HEK293 (cell line): ENCODE results near the gene TRPM8.

Experiments
- TRIM28 ChIP-seq: IDR thresholded peaks from 2 replicates; pipeline ENCODE4 v1.6.1; 2011; ENCODE audit warnings: low read length, control low read depth, borderline replicate concordance
- ZNF121 ChIP-seq: fragments of 450-650 bp; formaldehyde crosslinking; IDR thresholded peaks from 2 replicates; pipeline ENCODE4 v1.5.1; 2016; ENCODE audit warnings: missing biosample characterization, missing genetic modification characterization
- ZNF311 ChIP-seq: fragments of 450-650 bp; formaldehyde crosslinking; IDR thresholded peaks from 2 replicates; pipeline ENCODE4 v1.5.1; 2017; ENCODE audit warnings: missing biosample characterization, missing genetic modification characterization, borderline replicate concordance
- ZNF529 ChIP-seq: fragments of 450-650 bp; formaldehyde crosslinking; IDR thresholded peaks from 2 replicates; pipeline ENCODE4 v1.5.1; 2017; ENCODE audit warnings: missing genetic modification characterization, missing biosample characterization; ENCODE audit not compliant: insufficient replicate concordance
- TF ChIP-seq, protein P1 (sequence below): fragments of 450-650 bp; formaldehyde crosslinking; IDR thresholded peaks from 2 replicates; pipeline ENCODE4 v1.5.1; 2016; ENCODE audit warnings: missing biosample characterization, missing genetic modification characterization
- TF ChIP-seq, protein P2 (sequence below): fragments of 450-650 bp; formaldehyde crosslinking; IDR thresholded peaks from 2 replicates; pipeline ENCODE4 v1.5.1; 2017; ENCODE audit warnings: missing biosample characterization, missing genetic modification characterization

DNA sequence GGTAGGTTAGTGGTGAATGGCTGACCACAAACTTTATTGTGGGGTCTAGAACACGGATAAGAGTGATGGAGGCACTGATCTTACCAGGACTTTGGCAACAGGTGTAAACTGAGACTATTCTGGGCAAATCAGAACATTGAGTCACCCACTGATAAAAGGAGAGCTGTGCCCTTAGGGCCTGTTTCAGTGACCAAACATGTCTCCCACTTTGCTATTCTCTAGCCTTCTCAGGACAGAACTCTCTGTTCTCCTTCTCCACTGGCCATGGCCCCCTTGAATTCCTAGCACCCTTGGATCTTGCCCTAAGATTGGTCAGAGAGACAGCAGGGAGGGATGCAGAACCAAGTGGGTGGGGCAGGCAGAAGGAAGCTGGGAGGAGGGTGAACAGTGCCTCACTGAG, 18.3 kb downstream of the TRPM8 start:
- TF ChIP-seq, protein P1, sequence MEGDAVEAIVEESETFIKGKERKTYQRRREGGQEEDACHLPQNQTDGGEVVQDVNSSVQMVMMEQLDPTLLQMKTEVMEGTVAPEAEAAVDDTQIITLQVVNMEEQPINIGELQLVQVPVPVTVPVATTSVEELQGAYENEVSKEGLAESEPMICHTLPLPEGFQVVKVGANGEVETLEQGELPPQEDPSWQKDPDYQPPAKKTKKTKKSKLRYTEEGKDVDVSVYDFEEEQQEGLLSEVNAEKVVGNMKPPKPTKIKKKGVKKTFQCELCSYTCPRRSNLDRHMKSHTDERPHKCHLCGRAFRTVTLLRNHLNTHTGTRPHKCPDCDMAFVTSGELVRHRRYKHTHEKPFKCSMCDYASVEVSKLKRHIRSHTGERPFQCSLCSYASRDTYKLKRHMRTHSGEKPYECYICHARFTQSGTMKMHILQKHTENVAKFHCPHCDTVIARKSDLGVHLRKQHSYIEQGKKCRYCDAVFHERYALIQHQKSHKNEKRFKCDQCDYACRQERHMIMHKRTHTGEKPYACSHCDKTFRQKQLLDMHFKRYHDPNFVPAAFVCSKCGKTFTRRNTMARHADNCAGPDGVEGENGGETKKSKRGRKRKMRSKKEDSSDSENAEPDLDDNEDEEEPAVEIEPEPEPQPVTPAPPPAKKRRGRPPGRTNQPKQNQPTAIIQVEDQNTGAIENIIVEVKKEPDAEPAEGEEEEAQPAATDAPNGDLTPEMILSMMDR (tag by site-specific recombination), result no peak
- TF ChIP-seq, protein P2, sequence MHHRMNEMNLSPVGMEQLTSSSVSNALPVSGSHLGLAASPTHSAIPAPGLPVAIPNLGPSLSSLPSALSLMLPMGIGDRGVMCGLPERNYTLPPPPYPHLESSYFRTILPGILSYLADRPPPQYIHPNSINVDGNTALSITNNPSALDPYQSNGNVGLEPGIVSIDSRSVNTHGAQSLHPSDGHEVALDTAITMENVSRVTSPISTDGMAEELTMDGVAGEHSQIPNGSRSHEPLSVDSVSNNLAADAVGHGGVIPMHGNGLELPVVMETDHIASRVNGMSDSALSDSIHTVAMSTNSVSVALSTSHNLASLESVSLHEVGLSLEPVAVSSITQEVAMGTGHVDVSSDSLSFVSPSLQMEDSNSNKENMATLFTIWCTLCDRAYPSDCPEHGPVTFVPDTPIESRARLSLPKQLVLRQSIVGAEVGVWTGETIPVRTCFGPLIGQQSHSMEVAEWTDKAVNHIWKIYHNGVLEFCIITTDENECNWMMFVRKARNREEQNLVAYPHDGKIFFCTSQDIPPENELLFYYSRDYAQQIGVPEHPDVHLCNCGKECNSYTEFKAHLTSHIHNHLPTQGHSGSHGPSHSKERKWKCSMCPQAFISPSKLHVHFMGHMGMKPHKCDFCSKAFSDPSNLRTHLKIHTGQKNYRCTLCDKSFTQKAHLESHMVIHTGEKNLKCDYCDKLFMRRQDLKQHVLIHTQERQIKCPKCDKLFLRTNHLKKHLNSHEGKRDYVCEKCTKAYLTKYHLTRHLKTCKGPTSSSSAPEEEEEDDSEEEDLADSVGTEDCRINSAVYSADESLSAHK, result no peak
- TF ChIP-seq ZNF311 (tag by site-specific recombination), result no peak
- TF ChIP-seq TRIM28, result no peak
- no peak for TF ChIP-seq ZNF529 (tag by site-specific recombination)
- TF ChIP-seq ZNF121 (tag by site-specific recombination), result no peak
